Measurements from ENCODE around the gene TPT1.

TPT1 gene

DNA sequence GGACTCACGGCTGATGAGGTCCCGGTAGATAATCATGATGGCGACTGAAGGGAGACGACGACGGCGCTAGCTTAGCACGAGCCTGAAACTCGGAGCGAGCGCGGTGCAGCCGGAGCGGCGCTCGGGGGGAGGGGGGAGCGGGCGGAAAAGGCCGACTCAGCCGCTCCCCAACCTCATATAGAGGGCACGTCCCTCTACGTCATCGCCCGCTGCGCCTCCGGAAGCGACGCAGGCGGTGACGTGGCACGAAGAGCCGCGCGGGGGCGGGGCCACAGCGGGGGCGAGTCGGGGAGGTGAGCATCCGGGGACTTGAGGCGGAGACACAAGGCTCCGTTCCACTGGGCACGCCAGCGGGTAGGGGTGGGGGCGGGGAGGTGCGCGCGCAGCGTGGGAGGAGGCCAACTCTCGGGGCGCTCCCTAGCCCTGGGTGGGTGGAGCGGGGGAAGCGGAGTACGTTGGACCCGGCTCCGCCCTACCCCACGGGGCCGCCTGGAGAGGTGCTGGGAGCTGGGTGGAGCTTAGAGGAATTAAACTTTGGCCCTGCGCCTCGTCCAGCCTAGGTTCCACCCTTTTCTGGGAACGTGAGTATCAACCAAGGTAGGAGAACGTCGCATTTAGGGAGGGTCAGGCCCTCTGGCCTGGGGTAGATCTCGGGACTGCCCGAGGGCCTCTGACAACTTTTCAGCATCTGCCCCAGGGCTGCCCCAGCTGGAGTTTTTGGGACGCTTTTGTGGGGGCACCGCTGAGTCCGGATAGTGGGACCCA is at the start of gene TPT1 (continued):
- TF ChIP-seq ZNF792 (tag by site-specific recombination; IDR thresholded peaks at IDR 0.05): no peak
- TF ChIP-seq ZNF561 (tag by site-specific recombination; IDR thresholded peaks at IDR 0.05; ENCODE audit: borderline replicate concordance): 0 out of 2 replicates have a peak, but pooled peaks have one; percentile 6
- no peak for TF ChIP-seq ZNF302 (tag by site-specific recombination; IDR thresholded peaks at IDR 0.05; ENCODE audit: low read depth)
- TF ChIP-seq ZNF571 (tag by site-specific recombination; IDR thresholded peaks at IDR 0.05): no peak
- TF ChIP-seq ZNF544 (tag by site-specific recombination; IDR thresholded peaks at IDR 0.05): no peak
- TF ChIP-seq OVOL3 (tag by site-specific recombination; IDR thresholded peaks at IDR 0.05): no peak
- TF ChIP-seq, protein P1, sequence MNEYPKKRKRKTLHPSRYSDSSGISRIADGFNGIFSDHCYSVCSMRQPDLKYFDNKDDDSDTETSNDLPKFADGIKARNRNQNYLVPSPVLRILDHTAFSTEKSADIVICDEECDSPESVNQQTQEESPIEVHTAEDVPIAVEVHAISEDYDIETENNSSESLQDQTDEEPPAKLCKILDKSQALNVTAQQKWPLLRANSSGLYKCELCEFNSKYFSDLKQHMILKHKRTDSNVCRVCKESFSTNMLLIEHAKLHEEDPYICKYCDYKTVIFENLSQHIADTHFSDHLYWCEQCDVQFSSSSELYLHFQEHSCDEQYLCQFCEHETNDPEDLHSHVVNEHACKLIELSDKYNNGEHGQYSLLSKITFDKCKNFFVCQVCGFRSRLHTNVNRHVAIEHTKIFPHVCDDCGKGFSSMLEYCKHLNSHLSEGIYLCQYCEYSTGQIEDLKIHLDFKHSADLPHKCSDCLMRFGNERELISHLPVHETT (tag by site-specific recombination; IDR thresholded peaks at IDR 0.05): peak; percentile 56; the same call in 1 of the 2 replicates
- no peak for TF ChIP-seq ZNF777 (tag by site-specific recombination; IDR thresholded peaks at IDR 0.05; ENCODE audit: borderline replicate concordance)
- no peak for TF ChIP-seq YY2 (tag by site-specific recombination; IDR thresholded peaks at IDR 0.05)
- TF ChIP-seq YY1 (tag by site-specific recombination; IDR thresholded peaks at IDR 0.05): no peak
- no peak for TF ChIP-seq ZNF311 (tag by site-specific recombination; IDR thresholded peaks at IDR 0.05; ENCODE audit: borderline replicate concordance)
- peak; percentile 80; the same call in 1 of the 2 replicates for TF ChIP-seq KLF7 (tag by site-specific recombination; IDR thresholded peaks at IDR 0.05; ENCODE audit: borderline replicate concordance)
- TF ChIP-seq ZNF2 (tag by site-specific recombination; IDR thresholded peaks at IDR 0.05): no peak; the same call in 1 of the 2 replicates
- TF ChIP-seq ZNF513 (tag by site-specific recombination; IDR thresholded peaks at IDR 0.05): no peak
- TF ChIP-seq ZNF174 (tag by site-specific recombination; IDR thresholded peaks at IDR 0.05): no peak
- peak; percentile 96 for TF ChIP-seq SP2 (tag by site-specific recombination; IDR thresholded peaks at IDR 0.05)
- TF ChIP-seq, protein P2, sequence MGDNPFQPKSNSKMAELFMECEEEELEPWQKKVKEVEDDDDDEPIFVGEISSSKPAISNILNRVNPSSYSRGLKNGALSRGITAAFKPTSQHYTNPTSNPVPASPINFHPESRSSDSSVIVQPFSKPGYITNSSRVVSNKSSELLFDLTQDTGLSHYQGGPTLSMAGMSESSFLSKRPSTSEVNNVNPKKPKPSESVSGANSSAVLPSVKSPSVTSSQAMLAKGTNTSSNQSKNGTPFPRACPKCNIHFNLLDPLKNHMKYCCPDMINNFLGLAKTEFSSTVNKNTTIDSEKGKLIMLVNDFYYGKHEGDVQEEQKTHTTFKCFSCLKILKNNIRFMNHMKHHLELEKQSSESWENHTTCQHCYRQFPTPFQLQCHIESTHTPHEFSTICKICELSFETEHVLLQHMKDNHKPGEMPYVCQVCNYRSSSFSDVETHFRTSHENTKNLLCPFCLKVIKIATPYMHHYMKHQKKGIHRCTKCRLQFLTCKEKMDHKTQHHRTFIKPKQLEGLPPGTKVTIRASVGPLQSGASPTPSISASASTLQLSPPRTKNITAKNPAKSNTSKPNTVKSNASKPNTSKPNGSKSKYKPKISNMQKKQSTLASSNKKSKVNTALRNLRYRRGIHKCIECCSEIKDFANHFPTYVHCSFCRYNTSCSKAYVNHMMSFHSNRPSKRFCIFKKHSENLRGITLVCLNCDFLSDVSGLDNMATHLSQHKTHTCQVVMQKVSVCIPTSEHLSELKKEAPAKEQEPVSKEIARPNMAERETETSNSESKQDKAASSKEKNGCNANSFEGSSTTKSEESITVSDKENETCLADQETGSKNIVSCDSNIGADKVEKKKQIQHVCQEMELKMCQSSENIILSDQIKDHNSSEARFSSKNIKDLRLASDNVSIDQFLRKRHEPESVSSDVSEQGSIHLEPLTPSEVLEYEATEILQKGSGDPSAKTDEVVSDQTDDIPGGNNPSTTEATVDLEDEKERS (tag by site-specific recombination; IDR thresholded peaks at IDR 0.05): no peak
- no peak for TF ChIP-seq ZNF324 (tag by site-specific recombination; IDR thresholded peaks at IDR 0.05)
- TF ChIP-seq ZNF629 (tag by site-specific recombination; IDR thresholded peaks at IDR 0.05): peak; percentile 100
- no peak for TF ChIP-seq ZNF24 (tag by site-specific recombination; IDR thresholded peaks at IDR 0.05)
- TF ChIP-seq ZFP69B (tag by site-specific recombination; IDR thresholded peaks at IDR 0.05): peak; percentile 49
- no peak for TF ChIP-seq ZNF157 (tag by site-specific recombination; IDR thresholded peaks at IDR 0.05)
- peak; percentile 20; the same call in 1 of the 2 replicates for TF ChIP-seq ZNF692 (tag by site-specific recombination; IDR thresholded peaks at IDR 0.05)
- TF ChIP-seq SALL2 (tag by site-specific recombination; IDR thresholded peaks at IDR 0.05; ENCODE audit: borderline replicate concordance): no peak
- TF ChIP-seq ZNF26 (tag by site-specific recombination; IDR thresholded peaks at IDR 0.05): no peak
- no peak for TF ChIP-seq ZNF121 (tag by site-specific recombination; IDR thresholded peaks at IDR 0.05)
- TF ChIP-seq, protein P3, sequence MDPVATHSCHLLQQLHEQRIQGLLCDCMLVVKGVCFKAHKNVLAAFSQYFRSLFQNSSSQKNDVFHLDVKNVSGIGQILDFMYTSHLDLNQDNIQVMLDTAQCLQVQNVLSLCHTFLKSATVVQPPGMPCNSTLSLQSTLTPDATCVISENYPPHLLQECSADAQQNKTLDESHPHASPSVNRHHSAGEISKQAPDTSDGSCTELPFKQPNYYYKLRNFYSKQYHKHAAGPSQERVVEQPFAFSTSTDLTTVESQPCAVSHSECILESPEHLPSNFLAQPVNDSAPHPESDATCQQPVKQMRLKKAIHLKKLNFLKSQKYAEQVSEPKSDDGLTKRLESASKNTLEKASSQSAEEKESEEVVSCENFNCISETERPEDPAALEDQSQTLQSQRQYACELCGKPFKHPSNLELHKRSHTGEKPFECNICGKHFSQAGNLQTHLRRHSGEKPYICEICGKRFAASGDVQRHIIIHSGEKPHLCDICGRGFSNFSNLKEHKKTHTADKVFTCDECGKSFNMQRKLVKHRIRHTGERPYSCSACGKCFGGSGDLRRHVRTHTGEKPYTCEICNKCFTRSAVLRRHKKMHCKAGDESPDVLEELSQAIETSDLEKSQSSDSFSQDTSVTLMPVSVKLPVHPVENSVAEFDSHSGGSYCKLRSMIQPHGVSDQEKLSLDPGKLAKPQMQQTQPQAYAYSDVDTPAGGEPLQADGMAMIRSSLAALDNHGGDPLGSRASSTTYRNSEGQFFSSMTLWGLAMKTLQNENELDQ (tag by site-specific recombination; IDR thresholded peaks at IDR 0.05; ENCODE audit: low read depth): no peak
- TF ChIP-seq SP7 (tag by site-specific recombination; IDR thresholded peaks at IDR 0.05): peak; percentile 75
